GM08714 (cell line): ENCODE measurements around the gene SYNGAP1.

Experiments used
- H3K4me3 ChIP-seq: fragments of 200-500 bp; sonication (Bioruptor generic); 2 replicates; pipeline ENCODE4 v1.5.1; 2014; ENCODE audit warnings: mild to moderate bottlenecking, low read length, inconsistent platforms
- ZNF274 ChIP-seq: IDR thresholded peaks from 2 replicates; pipeline ENCODE4 v1.6.1; 2012; ENCODE audit warnings: mild to moderate bottlenecking, low read depth, low read length

Gene SYNGAP1

GRCh38 chr6:33423777-33424176 lies 3.9 kb downstream of the SYNGAP1 start:
- no peak for TF ChIP-seq ZNF274

GRCh38 chr6:33424855-33425667 lies 5.2 kb downstream of the SYNGAP1 start:
- peak overlapping the region; percentile 73 for H3K4me3 ChIP-seq
- no peak for TF ChIP-seq ZNF274

More at GRCh38 chr6:33423777-33424176, 3.9 kb downstream of the SYNGAP1 start:
- H3K4me3 ChIP-seq = no peak overlapping the region

- H3K4me3 ChIP-seq = peak overlapping the region; percentile 73
- no peak for TF ChIP-seq ZNF274
These were observed 6.1 kb downstream of the SYNGAP1 start for GRCh38 chr6:33425668-33426577.

- TF ChIP-seq ZNF274 = no peak
- peak overlapping the region; percentile 73 for H3K4me3 ChIP-seq
These were observed 7.0 kb downstream of the SYNGAP1 start for GRCh38 chr6:33426590-33427511.

GRCh38 chr6:33427585-33428223 lies 7.8 kb downstream of the SYNGAP1 start:
- TF ChIP-seq ZNF274 = no peak
- H3K4me3 ChIP-seq = peak overlapping the region; percentile 38; the same call in 1 of the 2 replicates

GRCh38 chr6:33428224-33428965 lies 8.5 kb downstream of the SYNGAP1 start:
- TF ChIP-seq ZNF274 = no peak
- peak overlapping the region; percentile 33; the same call in 1 of the 2 replicates for H3K4me3 ChIP-seq

- TF ChIP-seq ZNF274 = no peak
- H3K4me3 ChIP-seq = no peak overlapping the region; the same call in 1 of the 2 replicates
These were observed 9.3 kb downstream of the SYNGAP1 start for GRCh38 chr6:33428966-33429749.

- no peak for TF ChIP-seq ZNF274
- H3K4me3 ChIP-seq = no peak overlapping the region
These were observed 9.8 kb downstream of the SYNGAP1 start for GRCh38 chr6:33429750-33430052.

GRCh38 chr6:33430334-33430733 lies 10.5 kb downstream of the SYNGAP1 start:
- H3K4me3 ChIP-seq = no peak overlapping the region; the same call in 1 of the 2 replicates
- TF ChIP-seq ZNF274 = no peak

GRCh38 chr6:33430991-33431879 lies 11.4 kb downstream of the SYNGAP1 start:
- peak overlapping the region; percentile 32; the same call in 1 of the 2 replicates for H3K4me3 ChIP-seq
- TF ChIP-seq ZNF274 = no peak
